GM12878 (cell line): ENCODE measurements around the gene MITF. TPM values are rescaled to one million over a fixed set of nuclear protein-coding genes. Genes with fewer than 3 reads are reported as not detected.

Experiments
- ATAC-seq: fragments of 200-7000 bp; cut with Tn5 transposase; 3 replicates; pipeline ENCODE4 v1.9.1; 2020; ENCODE audit warnings: mild to moderate bottlenecking, moderate library complexity
- BruUV-seq: library from RNA; stranded (reverse); fragments of 400-500 nt; replicated peaks from 2 replicates; lab custom pipeline; 2021; lab: Mats Ljungman, UMichigan
- CTCF ChIA-PET: fragments of 300-600 bp; sonication (Branson Sonifier 250); formaldehyde crosslinking; extraction: SDS; loops from one replicate; lab custom pipeline; 2021; ENCODE audit warnings: inconsistent platforms; lab: Yijun Ruan, JAX
- POLR2A ChIA-PET: fragments of 350-600 bp; formaldehyde crosslinking; extraction: SDS; loops from one replicate; lab custom pipeline; 2021; ENCODE audit warnings: inconsistent platforms; lab: Charles Lee
- RAD21 ChIA-PET: fragments of 300-600 bp; sonication (Branson Sonifier 250); formaldehyde crosslinking; loops from one replicate; lab custom pipeline; 2023; ENCODE audit warnings: antibody characterized with exemption; ENCODE audit not compliant: unreplicated experiment; lab: Charles Lee
- SMC1A ChIA-PET: fragments of 300-600 bp; sonication (Branson Sonifier 250); formaldehyde crosslinking; loops from one replicate; lab custom pipeline; 2023; ENCODE audit not compliant: unreplicated experiment, uncharacterized antibody; lab: Charles Lee
- DNase-seq: peaks from one replicate; pipeline ENCODE4 v3.0.0-alpha.2; 2011; ENCODE audit warnings: low read depth, low spot score
- FAIRE-seq: peaks from 3 replicates; lab custom pipeline; 2011; peaks lifted over from hg19 to GRCh38; lab: Jason Lieb, UNC
- H2AFZ ChIP-seq: 2 replicates; pipeline ENCODE4 v1.6.0; 2011; ENCODE audit warnings: low read depth, low read length, control low read depth; ENCODE audit not compliant: control insufficient read depth
- H3K27ac ChIP-seq: 2 replicates; pipeline ENCODE4 v1.5.1; 2011; ENCODE audit warnings: control low read depth; ENCODE audit not compliant: control insufficient read depth, insufficient read depth
- H3K27me3 ChIP-seq, 2 experiments: replicated peaks in 1 of 2; 2 replicates each; pipeline versions ENCODE4 v1.6.0 to v1.6.1; 2011; ENCODE audit warnings: low read length in 1 of 2; ENCODE audit not compliant: control insufficient read depth in 2 of 2, insufficient read depth in 2 of 2
- H3K36me3 ChIP-seq, 2 experiments: 2 replicates each; pipeline ENCODE4 v1.5.1; 2011; ENCODE audit warnings: low read length in 1 of 2; ENCODE audit not compliant: control insufficient read depth in 2 of 2, insufficient read depth in 2 of 2
- H3K4me1 ChIP-seq: 2 replicates; pipeline ENCODE4 v1.6.1; 2011; ENCODE audit warnings: mild to moderate bottlenecking, low read length, moderate library complexity, mixed read lengths; ENCODE audit not compliant: control insufficient read depth, insufficient read depth
- H3K4me2 ChIP-seq: 2 replicates; pipeline ENCODE4 v1.6.0; 2011; ENCODE audit warnings: control low read depth; ENCODE audit not compliant: control insufficient read depth, insufficient read depth
- H3K4me3 ChIP-seq: fragments of 200-600 bp; sonication (generic); 2 replicates; pipeline ENCODE4 v1.5.1; 2016
- H3K79me2 ChIP-seq: 2 replicates; pipeline ENCODE4 v1.6.0; 2011; ENCODE audit warnings: low read length; ENCODE audit not compliant: control insufficient read depth, insufficient read depth
- H3K9ac ChIP-seq: 2 replicates; pipeline ENCODE4 v1.8.0; 2011; ENCODE audit warnings: low read length, control low read depth, mixed read lengths; ENCODE audit not compliant: control insufficient read depth, insufficient read depth
- H3K9me3 ChIP-seq: replicated peaks from 3 replicates; pipeline ENCODE4 v1.5.1; 2011; ENCODE audit warnings: mild to moderate bottlenecking, low read length; ENCODE audit not compliant: control insufficient read depth, insufficient read depth
- H4K20me1 ChIP-seq: 2 replicates; pipeline ENCODE4 v1.6.0; 2011; ENCODE audit not compliant: control insufficient read depth, insufficient read depth
- CUX1 ChIP-seq: IDR thresholded peaks from 2 replicates; pipeline ENCODE4 v1.6.1; 2012; ENCODE audit warnings: improper control_type of control experiment, low read depth, low read length; ENCODE audit not compliant: insufficient replicate concordance
- ZNF207 ChIP-seq: fragments of 450-650 bp; IDR thresholded peaks from 2 replicates; pipeline ENCODE4 v1.6.1; 2014; ENCODE audit warnings: antibody characterized with exemption, mild to moderate bottlenecking, borderline replicate concordance
- WGBS: methylation state at CpG from one replicate; pipeline ENCODE4 v1.1.6; 2016; ENCODE audit warnings: low lambda C conversion rate; ENCODE audit not compliant: insufficient replicate concordance, insufficient coverage; ENCODE audit errors: missing lambda C conversion rate; 5-methylcytosine and 5-hydroxymethylcytosine counted together
- in situ Hi-C: fragments of 300-500 bp; cut with MboI; formaldehyde crosslinking; loops from 9 replicates; pipeline ENCODE4 v1.14.3; 2018; ENCODE audit warnings: mixed read lengths
- intact Hi-C: fragments of 100-400 bp; cut with micrococcal nuclease; formaldehyde crosslinking; loops from one replicate; pipeline ENCODE4 v1.14.2; 2022; ENCODE audit not compliant: unreplicated experiment
- polyA plus RNA-seq, 11 experiments: library from polyadenylated mRNA; depleted of rRNA in 4 of 11; unstranded in 6 of 11; stranded (reverse) in 5 of 11; fragments of >200 nt; fragmentation: Nextera tagmentation in 4 of 11; fragmentation: Illumina TruSeq in 1 of 11; extraction: Ambion mirVana in 4 of 11; extraction: Trizol in 1 of 11; gene quantifications; 1 replicate in 1 of 11; 2 replicates in 10 of 11; pipeline versions ENCODE4 v1.2.1 to v1.2.3, GENCODE V29; 2011 to 2016; ENCODE audit warnings: inconsistent platforms in 2 of 11, missing spikeins in 2 of 11, low read depth in 1 of 11
- total RNA-seq, 4 experiments: library from RNA; depleted of rRNA in 3 of 4; stranded (reverse); fragments of >200 nt in 3 of 4; fragmentation: Illumina TruSeq in 1 of 4; extraction: Trizol in 1 of 4; gene quantifications; 2 replicates each; pipeline versions ENCODE4 v1.2.1 to v1.2.3, GENCODE V29; 2013 to 2021

The MITF gene
- total and polyA plus RNA-seq, 10 of the 15 experiments (the other 5 are each of a cell fraction or from before 2014, with no cell fraction given) = under 0.01 to 0.90 (median 0.06) TPM; not detected in 3

DNA sequence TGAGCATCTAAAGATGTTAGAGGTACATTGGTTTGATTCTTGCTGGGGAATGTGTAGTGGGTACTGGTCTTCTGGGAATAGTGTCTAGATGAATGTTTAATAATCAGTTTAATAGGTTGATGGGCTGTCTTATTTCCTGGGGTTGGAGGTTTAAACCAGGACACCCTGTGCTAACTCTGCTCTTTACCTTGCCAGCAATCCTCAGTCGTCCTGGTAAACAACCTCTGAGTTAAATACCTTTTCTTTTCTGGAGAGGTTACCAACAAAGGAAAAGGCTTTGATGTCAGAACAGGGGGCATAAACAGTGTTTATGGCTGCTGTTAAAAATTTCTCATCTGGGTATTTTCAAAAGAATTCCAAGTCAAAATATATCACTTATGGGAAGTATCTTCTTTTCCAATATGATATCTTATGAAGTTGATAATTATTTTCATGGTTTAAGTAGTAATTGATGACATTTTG lies 23.5 kb downstream of the MITF start (continued):
- TF ChIP-seq CUX1 = no peak

- 46% methylated on average over 8 of the region's 8 CpGs for WGBS
- ChIA-PET SMC1A (interaction anchor here (0.8 to 1.1 kb wide), 2 partner anchors 29 to 526 kb away, joined by 3 to 5 read pairs; no protein-coding TSS in a partner anchor), POLR2A (no interaction called here), CTCF (no interaction called here), RAD21 (no interaction called here)
- intact Hi-C loops = no loop called here
- TF ChIP-seq ZNF207 = no peak
- Histone ChIP-seq H3K36me3 (no peaks in the 10 kb centered on the region), H3K27ac (no peak overlapping the region), H3K4me1 (no peaks in the 10 kb centered on the region), H2AFZ (no peak overlapping the region), H3K79me2 (no peaks in the 10 kb centered on the region), H3K27me3 (0 out of 4 replicates have a peak, but pooled peaks cover 0 to 3% of the 10 kb centered on the region in 2 experiments), H3K9ac (no peak overlapping the region), H3K4me3 (no peak overlapping the region), H4K20me1 (no peaks in the 10 kb centered on the region), H3K4me2 (no peak overlapping the region), H3K9me3 (no peaks in the 10 kb centered on the region)
- in situ Hi-C loops = no loop called here
- no peak for ATAC-seq
- no peak for FAIRE-seq
- BruUV-seq = no TSS peak
- DNase-seq = no peak
Observed at GRCh38 chr3:69763458-69763857, 24.2 kb downstream of the MITF start.
